OCI-LY1 (cell line): ENCODE results near the gene FNIP1.

ENCODE experiments used
- H2AFZ ChIP-seq: fragments of 200-600 bp; sonication (generic), shearing (Covaris generic); 2 replicates; pipeline ENCODE4 v1.6.0; 2014; ENCODE audit warnings: antibody characterized with exemption, mild to moderate bottlenecking, low read length
- H3F3A ChIP-seq: fragments of 200-600 bp; sonication (generic), shearing (Covaris generic); 2 replicates; pipeline ENCODE4 v1.6.0; 2014; ENCODE audit warnings: mild to moderate bottlenecking, antibody characterized with exemption, low read length, moderate library complexity; ENCODE audit not compliant: insufficient read depth
- H3K27ac ChIP-seq: fragments of 200-600 bp; sonication (generic); 2 replicates; pipeline ENCODE4 v1.5.1; 2014; ENCODE audit warnings: low read length, mixed run types, mild to moderate bottlenecking, low read depth; ENCODE audit not compliant: poor library complexity, severe bottlenecking
- H3K27me3 ChIP-seq: fragments of 200-600 bp; sonication (generic); 2 replicates; pipeline ENCODE4 v1.6.0; 2014; ENCODE audit warnings: antibody characterized with exemption, mild to moderate bottlenecking, low read length, moderate library complexity; ENCODE audit not compliant: insufficient read depth
- H3K36me3 ChIP-seq: fragments of 200-600 bp; sonication (generic); 2 replicates; pipeline ENCODE4 v1.6.1; 2014; ENCODE audit warnings: mild to moderate bottlenecking, antibody characterized with exemption, low read length, moderate library complexity, mixed read lengths; ENCODE audit not compliant: insufficient read depth
- H3K4me1 ChIP-seq: fragments of 200-600 bp; sonication (generic); 2 replicates; pipeline ENCODE4 v1.5.1; 2014; ENCODE audit warnings: mild to moderate bottlenecking, low read length, moderate library complexity; ENCODE audit not compliant: insufficient read depth, severe bottlenecking
- H3K4me2 ChIP-seq: fragments of 200-600 bp; sonication (generic), shearing (Covaris generic); 2 replicates; pipeline ENCODE4 v1.6.1; 2014; ENCODE audit warnings: low read length
- H3K4me3 ChIP-seq: fragments of 200-600 bp; sonication (generic); 2 replicates; pipeline ENCODE4 v1.5.1; 2014; ENCODE audit warnings: low read length, low read depth, mild to moderate bottlenecking, mixed read lengths; ENCODE audit not compliant: poor library complexity, severe bottlenecking
- H3K79me2 ChIP-seq: fragments of 200-600 bp; shearing (Covaris generic); 2 replicates; pipeline ENCODE4 v1.6.1; 2016; ENCODE audit warnings: mixed run types, low read length, mixed read lengths; ENCODE audit not compliant: insufficient read depth
- H3K9ac ChIP-seq: fragments of 200-600 bp; sonication (generic), shearing (Covaris generic); 2 replicates; pipeline ENCODE4 v1.6.1; 2014; ENCODE audit warnings: mild to moderate bottlenecking, low read length, mixed read lengths
- H3K9me2 ChIP-seq: fragments of 200-600 bp; sonication (generic), shearing (Covaris generic); 2 replicates; pipeline ENCODE4 v1.6.1; 2014; ENCODE audit warnings: low read depth, mild to moderate bottlenecking, low read length, mixed read lengths
- H3K9me3 ChIP-seq: fragments of 200-600 bp; shearing (Covaris generic); 2 replicates; pipeline ENCODE4 v1.6.1; 2014; ENCODE audit warnings: low read length, mixed read lengths
- H4K20me1 ChIP-seq: fragments of 200-600 bp; sonication (generic), shearing (Covaris generic); 2 replicates; pipeline ENCODE4 v1.6.0; 2016; ENCODE audit warnings: mild to moderate bottlenecking, low read length; ENCODE audit not compliant: insufficient read depth
- CTCF ChIP-seq: fragments of 200-600 bp; sonication (generic), shearing (Covaris generic); IDR thresholded peaks from 2 replicates; pipeline ENCODE4 v1.5.1; 2017; ENCODE audit warnings: mild to moderate bottlenecking, antibody characterized with exemption, low read length, moderate library complexity, mixed read lengths
- EZH2 ChIP-seq: fragments of 200-600 bp; sonication (generic), shearing (Covaris generic); IDR thresholded peaks from 2 replicates; pipeline ENCODE4 v1.8.0; 2017; ENCODE audit warnings: borderline replicate concordance, mixed run types, mild to moderate bottlenecking, antibody characterized with exemption, low read length, moderate library complexity, mixed read lengths

FNIP1 gene

GRCh38 chr5:131664929-131665328, 131.9 kb downstream of the FNIP1 start:
- Histone ChIP-seq H3K4me2 (no peak overlapping the region), H3K9ac (no peak overlapping the region), H3K4me3 (no peak overlapping the region), H3K27me3 (no peaks in the 10 kb centered on the region), H3K27ac (no peak overlapping the region), H3K36me3 (peaks cover 55% of the 10 kb centered on the region), H3K79me2 (no peaks in the 10 kb centered on the region), H2AFZ (no peak overlapping the region), H4K20me1 (no peaks in the 10 kb centered on the region), H3K9me3 (peaks cover 9% of the 10 kb centered on the region; the same call in 1 of the 2 replicates), H3K9me2 (no peaks in the 10 kb centered on the region), H3K4me1 (no peaks in the 10 kb centered on the region), H3F3A (no peaks in the 10 kb centered on the region)
- TF ChIP-seq EZH2 = no peak
- no peak for TF ChIP-seq CTCF

- Histone ChIP-seq H3K27me3 (no peaks in the 10 kb centered on the region), H3F3A (no peaks in the 10 kb centered on the region), H4K20me1 (no peaks in the 10 kb centered on the region), H2AFZ (no peak overlapping the region), H3K36me3 (peaks cover 52% of the 10 kb centered on the region), H3K4me3 (no peak overlapping the region), H3K27ac (no peak overlapping the region), H3K9ac (no peak overlapping the region), H3K9me2 (no peaks in the 10 kb centered on the region), H3K9me3 (peaks cover 9% of the 10 kb centered on the region; the same call in 1 of the 2 replicates), H3K4me1 (no peaks in the 10 kb centered on the region), H3K79me2 (no peaks in the 10 kb centered on the region), H3K4me2 (no peak overlapping the region)
- TF ChIP-seq CTCF (no peak), EZH2 (no peak)
Observed at GRCh38 chr5:131661933-131662332, 134.9 kb downstream of the FNIP1 start.

- H3K9me3 ChIP-seq = peaks cover 9% of the 10 kb centered on the region; the same call in 1 of the 2 replicates
- H3K36me3 ChIP-seq = peaks cover 49% of the 10 kb centered on the region
- TF ChIP-seq EZH2 (no peak), CTCF (no peak)
- H3K79me2 ChIP-seq = no peaks in the 10 kb centered on the region
- H3K4me3 ChIP-seq = no peak overlapping the region
- no peaks in the 10 kb centered on the region for H3F3A ChIP-seq
- H3K4me2 ChIP-seq = no peak overlapping the region
- no peak overlapping the region for H3K9ac ChIP-seq
- H3K9me2 ChIP-seq = no peaks in the 10 kb centered on the region
- no peaks in the 10 kb centered on the region for H4K20me1 ChIP-seq
- H2AFZ ChIP-seq = no peak overlapping the region
- H3K4me1 ChIP-seq = no peaks in the 10 kb centered on the region
- no peak overlapping the region for H3K27ac ChIP-seq
- H3K27me3 ChIP-seq = no peaks in the 10 kb centered on the region
Observed at GRCh38 chr5:131659841-131660240, 137.0 kb downstream of the FNIP1 start.
